Measurements from ENCODE around the gene C20orf204.

Gene C20orf204

GRCh38 chr20:64027981-64028685 lies 7.8 kb upstream of the C20orf204 start:
- DNase-seq (ENCODE audit: low read depth) = no peak
- H3K4me3 ChIP-seq (ENCODE audit: low read depth, low read length) = no peak overlapping the region
- TF ChIP-seq CTCF (IDR thresholded peaks at IDR 0.05; ENCODE audit: low read depth, low read length, missing control alignments) = no peak

GRCh38 chr20:64029293-64030117 lies 6.5 kb upstream of the C20orf204 start:
- TF ChIP-seq CTCF (IDR thresholded peaks at IDR 0.05; ENCODE audit: low read depth, low read length, missing control alignments) = no peak
- DNase-seq (ENCODE audit: low read depth) = no peak
- H3K4me3 ChIP-seq (ENCODE audit: low read depth, low read length) = no peak overlapping the region

- H3K4me3 ChIP-seq (ENCODE audit: low read depth, low read length) = no peak overlapping the region
- no peak for DNase-seq (ENCODE audit: low read depth)
- no peak for TF ChIP-seq CTCF (IDR thresholded peaks at IDR 0.05; ENCODE audit: low read depth, low read length, missing control alignments)
These were observed 5.4 kb upstream of the C20orf204 start for GRCh38 chr20:64030371-64031134.

GRCh38 chr20:64031822-64032314 lies 4.1 kb upstream of the C20orf204 start:
- H3K4me3 ChIP-seq (ENCODE audit: low read depth, low read length) = no peak overlapping the region
- no peak for DNase-seq (ENCODE audit: low read depth)
- TF ChIP-seq CTCF (IDR thresholded peaks at IDR 0.05; ENCODE audit: low read depth, low read length, missing control alignments) = no peak

GRCh38 chr20:64032706-64033624 lies 3.0 kb upstream of the C20orf204 start:
- no peak for TF ChIP-seq CTCF (IDR thresholded peaks at IDR 0.05; ENCODE audit: low read depth, low read length, missing control alignments)
- H3K4me3 ChIP-seq (ENCODE audit: low read depth, low read length) = no peak overlapping the region
- no peak for DNase-seq (ENCODE audit: low read depth)

- H3K4me3 ChIP-seq (ENCODE audit: low read depth, low read length) = no peak overlapping the region
- TF ChIP-seq CTCF (IDR thresholded peaks at IDR 0.05; ENCODE audit: low read depth, low read length, missing control alignments) = no peak
- no peak for DNase-seq (ENCODE audit: low read depth)
These were observed 1.9 kb upstream of the C20orf204 start for GRCh38 chr20:64033981-64034493.
